ENCODE results near the gene NOP9. TPM values are rescaled to one million over a fixed set of nuclear protein-coding genes. Genes with fewer than 3 reads are reported as not detected.

NOP9 gene
- polyA plus RNA-seq, 2 donors = 9.3 to 10.8 TPM

GRCh38 chr14:24261969-24262327 is 37.7 kb upstream of the NOP9 start:
- no peaks in the 10 kb centered on the region for H3K9me3 ChIP-seq (ENCODE audit: control insufficient read depth in 2 of 2, insufficient read depth in 1 of 2, low read depth in 1 of 2, low read length in 1 of 2)
- H3K4me1 ChIP-seq (ENCODE audit: control insufficient read depth in 2 of 2, insufficient read depth in 2 of 2, low read length in 1 of 2) = peaks cover 2 to 34% of the 10 kb centered on the region in 2 donors
- no peaks in the 10 kb centered on the region for H3K27me3 ChIP-seq (ENCODE audit: control insufficient read depth in 1 of 2, insufficient read depth in 2 of 2, low read length in 2 of 2)
- peaks cover 8 to 43% of the 10 kb centered on the region in 2 donors for H3K36me3 ChIP-seq (ENCODE audit: control insufficient read depth in 2 of 2, insufficient read depth in 2 of 2, low read length in 1 of 2)
- H3K4me3 ChIP-seq (ENCODE audit: low read depth in 1 of 2, low read length in 2 of 2) = peak overlapping the region; percentile 53 to 62
- WGBS, 2 donors = 87 to 93% methylated on average over 19 of the region's 19 CpGs
- peak overlapping the region; percentile 94 to 95 for H3K27ac ChIP-seq (ENCODE audit: low read depth in 2 of 2, low read length in 1 of 2)

- H3K27me3 ChIP-seq (ENCODE audit: control insufficient read depth in 1 of 2, insufficient read depth in 2 of 2, low read length in 2 of 2) = no peaks in the 10 kb centered on the region
- peak within 1 kb of the TSS; percentile 94 to 95 for H3K27ac ChIP-seq (ENCODE audit: low read depth in 2 of 2, low read length in 1 of 2)
- H3K4me3 ChIP-seq (ENCODE audit: low read depth in 1 of 2, low read length in 2 of 2) = peak within 1 kb of the TSS; percentile 53 to 62
- H3K9me3 ChIP-seq (ENCODE audit: control insufficient read depth in 2 of 2, insufficient read depth in 1 of 2, low read depth in 1 of 2, low read length in 1 of 2) = no peaks in the 10 kb centered on the region
- H3K4me1 ChIP-seq (ENCODE audit: control insufficient read depth in 2 of 2, insufficient read depth in 2 of 2, low read length in 1 of 2) = peaks cover 6 to 34% of the 10 kb centered on the region in 2 donors
- H3K36me3 ChIP-seq (ENCODE audit: control insufficient read depth in 2 of 2, insufficient read depth in 2 of 2, low read length in 1 of 2) = peaks cover 10 to 49% of the 10 kb centered on the region in 2 donors
- 65 to 70% methylated on average over 14 of the region's 14 CpGs for WGBS, 2 donors
Observed at GRCh38 chr14:24262821-24263733, 36.6 kb upstream of the NOP9 start, which contains the start of gene TGM1. Gene TGM1 (minus strand): TSS chr14:24263177. CDS start chr14:24262352, 825 bp downstream.

- Histone ChIP-seq H3K36me3 (ENCODE audit: control insufficient read depth in 2 of 2, insufficient read depth in 2 of 2, low read length in 1 of 2) (peaks cover 13 to 49% of the 10 kb centered on the region in 2 donors), H3K4me1 (ENCODE audit: control insufficient read depth in 2 of 2, insufficient read depth in 2 of 2, low read length in 1 of 2) (peaks cover 6 to 29% of the 10 kb centered on the region in 2 donors), H3K9me3 (ENCODE audit: control insufficient read depth in 2 of 2, insufficient read depth in 1 of 2, low read depth in 1 of 2, low read length in 1 of 2) (no peaks in the 10 kb centered on the region), H3K4me3 (ENCODE audit: low read depth in 1 of 2, low read length in 2 of 2) (peak overlapping the region; percentile 53 to 62), H3K27ac (ENCODE audit: low read depth in 2 of 2, low read length in 1 of 2) (peak overlapping the region; percentile 94 to 95), H3K27me3 (ENCODE audit: control insufficient read depth in 1 of 2, insufficient read depth in 2 of 2, low read length in 2 of 2) (no peaks in the 10 kb centered on the region)
- WGBS, 2 donors = 44 to 60% methylated on average over 6 of the region's 6 CpGs
Observed at GRCh38 chr14:24263848-24264247, 35.8 kb upstream of the NOP9 start.

GRCh38 chr14:24264298-24264697 is 35.4 kb upstream of the NOP9 start:
- peak overlapping the region in 1 of 2 donors; percentile 53 for H3K4me3 ChIP-seq (ENCODE audit: low read depth in 1 of 2, low read length in 2 of 2)
- peak overlapping the region; percentile 94 to 95 for H3K27ac ChIP-seq (ENCODE audit: low read depth in 2 of 2, low read length in 1 of 2)
- H3K9me3 ChIP-seq (ENCODE audit: control insufficient read depth in 2 of 2, insufficient read depth in 1 of 2, low read depth in 1 of 2, low read length in 1 of 2) = no peaks in the 10 kb centered on the region
- WGBS, 2 donors = 49 to 61% methylated on average over 6 of the region's 6 CpGs
- H3K27me3 ChIP-seq (ENCODE audit: control insufficient read depth in 1 of 2, insufficient read depth in 2 of 2, low read length in 2 of 2) = no peaks in the 10 kb centered on the region
- peaks cover 13 to 49% of the 10 kb centered on the region in 2 donors for H3K36me3 ChIP-seq (ENCODE audit: control insufficient read depth in 2 of 2, insufficient read depth in 2 of 2, low read length in 1 of 2)
- peaks cover 5 to 25% of the 10 kb centered on the region in 2 donors for H3K4me1 ChIP-seq (ENCODE audit: control insufficient read depth in 2 of 2, insufficient read depth in 2 of 2, low read length in 1 of 2)

GRCh38 chr14:24266344-24267244 is 33.1 kb upstream of the NOP9 start:
- peak overlapping the region; percentile 94 to 95 for H3K27ac ChIP-seq (ENCODE audit: low read depth in 2 of 2, low read length in 1 of 2)
- H3K4me3 ChIP-seq (ENCODE audit: low read depth in 1 of 2, low read length in 2 of 2) = peak overlapping the region in 1 of 2 donors; percentile 2
- H3K27me3 ChIP-seq (ENCODE audit: control insufficient read depth in 1 of 2, insufficient read depth in 2 of 2, low read length in 2 of 2) = no peaks in the 10 kb centered on the region
- H3K4me1 ChIP-seq (ENCODE audit: control insufficient read depth in 2 of 2, insufficient read depth in 2 of 2, low read length in 1 of 2) = peaks cover 4 to 24% of the 10 kb centered on the region in 2 donors
- H3K36me3 ChIP-seq (ENCODE audit: control insufficient read depth in 2 of 2, insufficient read depth in 2 of 2, low read length in 1 of 2) = peaks cover 13 to 41% of the 10 kb centered on the region in 2 donors
- WGBS, 2 donors = 88 to 92% methylated on average over 18 of the region's 18 CpGs
- no peaks in the 10 kb centered on the region for H3K9me3 ChIP-seq (ENCODE audit: control insufficient read depth in 2 of 2, insufficient read depth in 1 of 2, low read depth in 1 of 2, low read length in 1 of 2)

GRCh38 chr14:24267516-24267915 is 32.1 kb upstream of the NOP9 start:
- H3K27me3 ChIP-seq (ENCODE audit: control insufficient read depth in 1 of 2, insufficient read depth in 2 of 2, low read length in 2 of 2) = no peaks in the 10 kb centered on the region
- peaks cover 13 to 35% of the 10 kb centered on the region in 2 donors for H3K36me3 ChIP-seq (ENCODE audit: control insufficient read depth in 2 of 2, insufficient read depth in 2 of 2, low read length in 1 of 2)
- WGBS, 2 donors = 94 to 95% methylated on average over 9 of the region's 9 CpGs
- no peak overlapping the region for H3K4me3 ChIP-seq (ENCODE audit: low read depth in 1 of 2, low read length in 2 of 2)
- H3K4me1 ChIP-seq (ENCODE audit: control insufficient read depth in 2 of 2, insufficient read depth in 2 of 2, low read length in 1 of 2) = peaks cover 4 to 24% of the 10 kb centered on the region in 2 donors
- H3K9me3 ChIP-seq (ENCODE audit: control insufficient read depth in 2 of 2, insufficient read depth in 1 of 2, low read depth in 1 of 2, low read length in 1 of 2) = no peaks in the 10 kb centered on the region
- H3K27ac ChIP-seq (ENCODE audit: low read depth in 2 of 2, low read length in 1 of 2) = no peak overlapping the region

GRCh38 chr14:24268225-24268624 is 31.4 kb upstream of the NOP9 start:
- 90 to 94% methylated on average over 9 of the region's 9 CpGs for WGBS, 2 donors
- H3K4me3 ChIP-seq (ENCODE audit: low read depth in 1 of 2, low read length in 2 of 2) = no peak overlapping the region
- H3K36me3 ChIP-seq (ENCODE audit: control insufficient read depth in 2 of 2, insufficient read depth in 2 of 2, low read length in 1 of 2) = peaks cover 13 to 35% of the 10 kb centered on the region in 2 donors
- H3K9me3 ChIP-seq (ENCODE audit: control insufficient read depth in 2 of 2, insufficient read depth in 1 of 2, low read depth in 1 of 2, low read length in 1 of 2) = no peaks in the 10 kb centered on the region
- no peaks in the 10 kb centered on the region for H3K27me3 ChIP-seq (ENCODE audit: control insufficient read depth in 1 of 2, insufficient read depth in 2 of 2, low read length in 2 of 2)
- no peak overlapping the region for H3K27ac ChIP-seq (ENCODE audit: low read depth in 2 of 2, low read length in 1 of 2)
- peaks cover 4 to 21% of the 10 kb centered on the region in 2 donors for H3K4me1 ChIP-seq (ENCODE audit: control insufficient read depth in 2 of 2, insufficient read depth in 2 of 2, low read length in 1 of 2)

GRCh38 chr14:24269368-24269767 is 30.3 kb upstream of the NOP9 start:
- WGBS, 2 donors = 93 to 96% methylated on average over 8 of the region's 8 CpGs
- Histone ChIP-seq H3K9me3 (ENCODE audit: control insufficient read depth in 2 of 2, insufficient read depth in 1 of 2, low read depth in 1 of 2, low read length in 1 of 2) (no peaks in the 10 kb centered on the region), H3K4me1 (ENCODE audit: control insufficient read depth in 2 of 2, insufficient read depth in 2 of 2, low read length in 1 of 2) (peaks cover 4 to 18% of the 10 kb centered on the region in 2 donors), H3K27me3 (ENCODE audit: control insufficient read depth in 1 of 2, insufficient read depth in 2 of 2, low read length in 2 of 2) (no peaks in the 10 kb centered on the region), H3K36me3 (ENCODE audit: control insufficient read depth in 2 of 2, insufficient read depth in 2 of 2, low read length in 1 of 2) (peaks cover 13 to 35% of the 10 kb centered on the region in 2 donors), H3K4me3 (ENCODE audit: low read depth in 1 of 2, low read length in 2 of 2) (no peak overlapping the region), H3K27ac (ENCODE audit: low read depth in 2 of 2, low read length in 1 of 2) (no peak overlapping the region)

- Histone ChIP-seq H3K4me3 (ENCODE audit: low read depth in 1 of 2, low read length in 2 of 2) (peak overlapping the region in 1 of 2 donors; percentile 90), H3K27ac (ENCODE audit: low read depth in 2 of 2, low read length in 1 of 2) (peak overlapping the region in 1 of 2 donors; percentile 11), H3K27me3 (ENCODE audit: control insufficient read depth in 1 of 2, insufficient read depth in 2 of 2, low read length in 2 of 2) (no peaks in the 10 kb centered on the region), H3K4me1 (ENCODE audit: control insufficient read depth in 2 of 2, insufficient read depth in 2 of 2, low read length in 1 of 2) (peaks cover 4 to 15% of the 10 kb centered on the region in 2 donors), H3K9me3 (ENCODE audit: control insufficient read depth in 2 of 2, insufficient read depth in 1 of 2, low read depth in 1 of 2, low read length in 1 of 2) (no peaks in the 10 kb centered on the region), H3K36me3 (ENCODE audit: control insufficient read depth in 2 of 2, insufficient read depth in 2 of 2, low read length in 1 of 2) (peaks cover 13 to 35% of the 10 kb centered on the region in 2 donors)
- WGBS, 2 donors = 93 to 95% methylated on average over 12 to 14 of the region's 14 CpGs
Observed at GRCh38 chr14:24269910-24270536, 29.6 kb upstream of the NOP9 start.

All from esophagus (tissue), 2 donors.